PC-3 (cell line): ENCODE measurements around the gene HSPA9. TPM values are rescaled to one million over a fixed set of nuclear protein-coding genes. Genes with fewer than 3 reads are reported as not detected.

Experiments
- ATAC-seq: fragments of 200-7000 bp; cut with Tn5 transposase; 2 replicates; pipeline ENCODE4 v1.9.1; 2020; ENCODE audit warnings: mild to moderate bottlenecking, moderate library complexity
- BruUV-seq: library from RNA; stranded (reverse); fragments of 400-500 nt; replicated peaks from 2 replicates; lab custom pipeline; 2021; lab: Mats Ljungman, UMichigan
- CTCF ChIA-PET: fragments of 300-600 bp; sonication (Branson Sonifier 250); formaldehyde crosslinking; loops from one replicate; lab custom pipeline; 2022; ENCODE audit warnings: antibody characterized with exemption; lab: Charles Lee
- POLR2A ChIA-PET: fragments of 300-600 bp; sonication (Branson Sonifier 250); formaldehyde crosslinking; loops from one replicate; lab custom pipeline; 2022; ENCODE audit warnings: antibody characterized with exemption; ENCODE audit not compliant: unreplicated experiment; lab: Charles Lee
- DNase-seq: peaks from one replicate; pipeline ENCODE4 v3.0.0-alpha.2; 2015
- H2AFZ ChIP-seq: fragments of 300-600 bp; sonication (generic); 2 replicates; pipeline ENCODE4 v1.6.0; 2016; ENCODE audit warnings: antibody characterized with exemption, low read length
- H3F3A ChIP-seq: fragments of 300-600 bp; sonication (generic); one replicate; pipeline ENCODE4 v1.6.0; 2017; ENCODE audit warnings: antibody characterized with exemption, low read length, control low read depth, mild to moderate bottlenecking; ENCODE audit not compliant: unreplicated experiment
- H3K27ac ChIP-seq: fragments of 300-600 bp; sonication (generic); 2 replicates; pipeline ENCODE4 v1.5.1; 2016; ENCODE audit warnings: mild to moderate bottlenecking, low read length
- H3K27me3 ChIP-seq: fragments of 300-600 bp; sonication (generic); 2 replicates; pipeline ENCODE4 v1.6.1; 2016; ENCODE audit warnings: low read length, mixed read lengths
- H3K36me3 ChIP-seq: fragments of 300-600 bp; sonication (generic); 2 replicates; pipeline ENCODE4 v1.6.1; 2016; ENCODE audit warnings: low read depth, mixed run types, low read length, mixed read lengths
- H3K4me1 ChIP-seq: fragments of 300-600 bp; sonication (generic); 2 replicates; pipeline ENCODE4 v1.5.1; 2016; ENCODE audit warnings: low read length; ENCODE audit not compliant: insufficient read depth
- H3K4me2 ChIP-seq: fragments of 300-600 bp; sonication (generic); 2 replicates; pipeline ENCODE4 v1.6.0; 2016; ENCODE audit warnings: low read length
- H3K4me3 ChIP-seq: fragments of 300-600 bp; sonication (generic); 2 replicates; pipeline ENCODE4 v1.5.1; 2016; ENCODE audit warnings: mild to moderate bottlenecking, low read length, mixed read lengths
- H3K79me2 ChIP-seq: fragments of 300-600 bp; sonication (generic); 2 replicates; pipeline ENCODE4 v1.6.1; 2017; ENCODE audit warnings: low read length, mixed read lengths
- H3K9ac ChIP-seq: fragments of 300-600 bp; sonication (generic); 2 replicates; pipeline ENCODE4 v1.6.0; 2016; ENCODE audit warnings: mild to moderate bottlenecking, low read length
- H3K9me2 ChIP-seq: fragments of 300-600 bp; sonication (generic); replicated peaks from 2 replicates; pipeline ENCODE4 v1.6.1; 2016; ENCODE audit warnings: mixed run types, low read length, mixed read lengths
- H3K9me3 ChIP-seq: fragments of 300-600 bp; sonication (generic); 2 replicates; pipeline ENCODE4 v1.6.1; 2016; ENCODE audit warnings: low read length, mixed read lengths
- H4K20me1 ChIP-seq: fragments of 300-600 bp; sonication (generic); 2 replicates; pipeline ENCODE4 v1.6.1; 2016; ENCODE audit warnings: low read length, mixed read lengths
- EZH2 ChIP-seq: fragments of 300-600 bp; sonication (generic); IDR thresholded peaks from one replicate; pipeline ENCODE4 v1.6.1; 2017; ENCODE audit warnings: antibody characterized with exemption, mild to moderate bottlenecking, low read length; ENCODE audit not compliant: unreplicated experiment
- EZH2phosphoT487 ChIP-seq: fragments of 300-600 bp; sonication (generic); IDR thresholded peaks from 2 replicates; pipeline ENCODE4 v1.6.1; 2018; ENCODE audit warnings: mild to moderate bottlenecking, antibody characterized with exemption, low read length, borderline replicate concordance
- intact Hi-C: fragments of 100-400 bp; cut with micrococcal nuclease; formaldehyde crosslinking; loops from 2 replicates; pipeline ENCODE4 v1.9.0; 2023
- total RNA-seq: library from RNA; depleted of rRNA; stranded (reverse); fragments of >200 nt; gene quantifications from 2 replicates; pipeline ENCODE4 v1.2.3, GENCODE V29; 2014
- TF ChIP-seq, protein P1 (sequence below): fragments of 300-600 bp; sonication (generic); conservative IDR thresholded peaks from 2 replicates; pipeline ENCODE4 v1.5.1; 2017; ENCODE audit warnings: antibody characterized with exemption, low read depth, mild to moderate bottlenecking, low read length

Gene HSPA9
- total RNA-seq, 1 experiment from 2014 or later: 432 TPM

DNA sequence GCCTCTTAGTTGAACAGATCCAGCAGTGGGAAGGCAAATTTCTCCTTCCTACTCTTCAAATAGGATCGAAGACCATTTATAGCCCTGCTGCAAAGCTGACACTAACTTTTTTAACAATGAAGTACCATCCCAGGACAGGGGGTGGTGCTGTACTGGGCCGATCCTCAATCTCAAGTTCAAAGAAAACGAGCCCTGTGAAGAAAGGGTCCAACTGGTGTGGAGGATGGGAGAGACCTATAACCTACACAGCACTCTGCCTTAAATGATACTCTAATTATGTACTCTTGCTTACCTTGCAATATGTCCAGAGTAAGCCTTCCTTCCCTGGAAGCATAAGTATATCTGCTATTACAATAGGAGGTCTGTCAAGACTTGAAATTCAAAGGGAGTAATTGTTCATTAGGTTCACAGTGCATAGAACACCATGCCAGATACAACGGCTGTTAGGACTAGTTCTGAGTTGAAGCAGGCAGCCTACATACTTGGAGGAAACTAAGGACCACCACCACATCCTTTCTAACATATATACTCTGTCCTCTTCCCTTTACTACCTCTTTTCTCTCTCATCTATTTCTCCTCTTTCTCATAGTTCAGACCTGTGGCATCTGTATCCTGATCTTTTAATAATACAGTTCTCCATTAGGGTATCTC lies 38.4 kb downstream of the HSPA9 start:
- H3K79me2 ChIP-seq: peaks cover 91% of the 10 kb centered on the region
- TF ChIP-seq EZH2phosphoT487: no peak
- TF ChIP-seq EZH2: no peak
- TF ChIP-seq, protein P1, sequence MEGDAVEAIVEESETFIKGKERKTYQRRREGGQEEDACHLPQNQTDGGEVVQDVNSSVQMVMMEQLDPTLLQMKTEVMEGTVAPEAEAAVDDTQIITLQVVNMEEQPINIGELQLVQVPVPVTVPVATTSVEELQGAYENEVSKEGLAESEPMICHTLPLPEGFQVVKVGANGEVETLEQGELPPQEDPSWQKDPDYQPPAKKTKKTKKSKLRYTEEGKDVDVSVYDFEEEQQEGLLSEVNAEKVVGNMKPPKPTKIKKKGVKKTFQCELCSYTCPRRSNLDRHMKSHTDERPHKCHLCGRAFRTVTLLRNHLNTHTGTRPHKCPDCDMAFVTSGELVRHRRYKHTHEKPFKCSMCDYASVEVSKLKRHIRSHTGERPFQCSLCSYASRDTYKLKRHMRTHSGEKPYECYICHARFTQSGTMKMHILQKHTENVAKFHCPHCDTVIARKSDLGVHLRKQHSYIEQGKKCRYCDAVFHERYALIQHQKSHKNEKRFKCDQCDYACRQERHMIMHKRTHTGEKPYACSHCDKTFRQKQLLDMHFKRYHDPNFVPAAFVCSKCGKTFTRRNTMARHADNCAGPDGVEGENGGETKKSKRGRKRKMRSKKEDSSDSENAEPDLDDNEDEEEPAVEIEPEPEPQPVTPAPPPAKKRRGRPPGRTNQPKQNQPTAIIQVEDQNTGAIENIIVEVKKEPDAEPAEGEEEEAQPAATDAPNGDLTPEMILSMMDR: peak; percentile 54
- no peaks in the 10 kb centered on the region for H3K9me2 ChIP-seq
- peak; percentile 38; the same call in 1 of the 2 replicates for ATAC-seq
- POLR2A ChIA-PET: no interaction called here
- CTCF ChIA-PET: interaction anchor here (0.6 kb wide), 1 partner anchor 33 kb away, joined by 3 read pairs; no protein-coding TSS in a partner anchor
- intact Hi-C loops: no loop called here
- H2AFZ ChIP-seq: no peak overlapping the region
- no peaks in the 10 kb centered on the region for H3F3A ChIP-seq
- BruUV-seq: no TSS peak
- H3K27me3 ChIP-seq: no peaks in the 10 kb centered on the region
- peaks cover 27% of the 10 kb centered on the region for H3K36me3 ChIP-seq
- H3K9me3 ChIP-seq: no peaks in the 10 kb centered on the region
- H3K9ac ChIP-seq: no peak overlapping the region
- no peak overlapping the region for H3K4me3 ChIP-seq
- no peak overlapping the region for H3K4me2 ChIP-seq
- H3K27ac ChIP-seq: no peak overlapping the region
- no peak for DNase-seq
- peaks cover 18% of the 10 kb centered on the region for H3K4me1 ChIP-seq
- H4K20me1 ChIP-seq: peaks cover 55% of the 10 kb centered on the region

DNA sequence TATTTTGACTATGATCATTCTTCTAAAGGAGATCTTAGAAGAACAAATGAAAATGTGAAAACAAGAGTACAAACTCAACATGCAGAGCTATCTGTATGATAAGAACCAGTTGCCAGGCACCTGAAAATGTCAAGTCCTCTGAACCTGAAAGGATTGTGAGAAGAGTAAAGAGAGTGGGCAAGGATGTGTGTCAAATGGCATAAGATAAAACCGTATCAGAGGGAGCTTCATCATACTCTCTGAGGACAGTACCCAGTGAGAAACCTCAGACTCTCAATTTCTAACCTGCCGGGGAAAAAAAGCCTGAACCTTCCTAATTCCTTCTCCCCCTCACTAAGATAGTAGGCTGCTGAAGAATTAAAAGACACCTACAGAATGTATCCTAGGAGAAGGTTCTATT lies 39.0 kb downstream of the HSPA9 start:
- H3K4me3 ChIP-seq: no peak overlapping the region
- no peak overlapping the region for H3K27ac ChIP-seq
- H3K36me3 ChIP-seq: peaks cover 27% of the 10 kb centered on the region
- TF ChIP-seq, protein P1: no peak
- no peak for TF ChIP-seq EZH2
- no peak for TF ChIP-seq EZH2phosphoT487
- ChIA-PET POLR2A (no interaction called here), CTCF (interaction anchor here (0.6 kb wide), 1 partner anchor 32 kb away, joined by 3 read pairs; no protein-coding TSS in a partner anchor)
- H2AFZ ChIP-seq: no peak overlapping the region
- intact Hi-C loops: no loop called here
- BruUV-seq: no TSS peak
- H3K9ac ChIP-seq: no peak overlapping the region
- ATAC-seq (no peak), DNase-seq (no peak)
- H4K20me1 ChIP-seq: peaks cover 50% of the 10 kb centered on the region
- H3K9me2 ChIP-seq: no peaks in the 10 kb centered on the region
- peaks cover 13% of the 10 kb centered on the region for H3K4me1 ChIP-seq
- no peaks in the 10 kb centered on the region for H3K27me3 ChIP-seq
- no peaks in the 10 kb centered on the region for H3F3A ChIP-seq
- H3K79me2 ChIP-seq: peaks cover 90% of the 10 kb centered on the region
- H3K9me3 ChIP-seq: no peaks in the 10 kb centered on the region
- H3K4me2 ChIP-seq: no peak overlapping the region
